AG10803 (cell line): Measurements from ENCODE around the gene SPDYC.

Experiments
- DNase-seq: peaks from one replicate; pipeline ENCODE4 v3.0.0; 2010; ENCODE audit warnings: low read depth
- H3K4me3 ChIP-seq: 2 replicates; pipeline ENCODE4 v1.5.1; 2011; ENCODE audit warnings: mild to moderate bottlenecking, low read length, control low read depth
- TF ChIP-seq, protein P1 (sequence below): conservative IDR thresholded peaks from 2 replicates; pipeline ENCODE4 v1.5.1; 2011; ENCODE audit warnings: mild to moderate bottlenecking, low read length, control low read depth, inconsistent platforms

SPDYC gene

DNA sequence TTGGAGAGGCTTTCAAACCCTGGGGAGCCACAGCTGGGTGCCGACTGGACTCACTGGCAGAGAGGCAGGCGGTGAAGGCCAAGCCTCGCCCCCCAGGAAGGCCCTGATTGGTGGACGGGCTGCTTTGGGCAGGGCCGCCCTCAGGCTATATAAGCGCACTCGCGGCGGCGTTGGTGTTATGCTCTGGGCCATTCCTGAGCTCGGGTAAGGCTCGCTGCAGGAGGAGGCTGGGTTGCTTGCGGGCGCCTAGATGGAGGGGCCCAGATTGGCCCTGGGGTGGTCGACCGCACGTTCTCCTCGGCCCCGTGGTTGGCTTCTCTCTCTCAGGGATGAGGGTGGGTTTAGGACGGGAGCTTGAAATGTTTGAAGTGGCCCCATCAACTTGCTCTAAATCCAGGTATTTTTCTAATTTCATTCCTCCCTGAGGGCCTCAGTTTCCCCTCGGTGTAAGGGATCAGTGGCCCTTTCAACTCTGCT lies at the start of gene SPDYC:
SPDYC (plus strand) TSS at position 176 of the 477 bp plus-strand sequence. CDS start 1,125 bp downstream, outside the sequence.
- no peak for DNase-seq
- no peak within 1 kb of the TSS for H3K4me3 ChIP-seq
- TF ChIP-seq, protein P1, sequence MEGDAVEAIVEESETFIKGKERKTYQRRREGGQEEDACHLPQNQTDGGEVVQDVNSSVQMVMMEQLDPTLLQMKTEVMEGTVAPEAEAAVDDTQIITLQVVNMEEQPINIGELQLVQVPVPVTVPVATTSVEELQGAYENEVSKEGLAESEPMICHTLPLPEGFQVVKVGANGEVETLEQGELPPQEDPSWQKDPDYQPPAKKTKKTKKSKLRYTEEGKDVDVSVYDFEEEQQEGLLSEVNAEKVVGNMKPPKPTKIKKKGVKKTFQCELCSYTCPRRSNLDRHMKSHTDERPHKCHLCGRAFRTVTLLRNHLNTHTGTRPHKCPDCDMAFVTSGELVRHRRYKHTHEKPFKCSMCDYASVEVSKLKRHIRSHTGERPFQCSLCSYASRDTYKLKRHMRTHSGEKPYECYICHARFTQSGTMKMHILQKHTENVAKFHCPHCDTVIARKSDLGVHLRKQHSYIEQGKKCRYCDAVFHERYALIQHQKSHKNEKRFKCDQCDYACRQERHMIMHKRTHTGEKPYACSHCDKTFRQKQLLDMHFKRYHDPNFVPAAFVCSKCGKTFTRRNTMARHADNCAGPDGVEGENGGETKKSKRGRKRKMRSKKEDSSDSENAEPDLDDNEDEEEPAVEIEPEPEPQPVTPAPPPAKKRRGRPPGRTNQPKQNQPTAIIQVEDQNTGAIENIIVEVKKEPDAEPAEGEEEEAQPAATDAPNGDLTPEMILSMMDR, result no peak

GRCh38 chr11:65120831-65121230 lies 49.2 kb upstream of the SPDYC start:
- no peak for DNase-seq
- TF ChIP-seq, protein P1, result no peak

DNA sequence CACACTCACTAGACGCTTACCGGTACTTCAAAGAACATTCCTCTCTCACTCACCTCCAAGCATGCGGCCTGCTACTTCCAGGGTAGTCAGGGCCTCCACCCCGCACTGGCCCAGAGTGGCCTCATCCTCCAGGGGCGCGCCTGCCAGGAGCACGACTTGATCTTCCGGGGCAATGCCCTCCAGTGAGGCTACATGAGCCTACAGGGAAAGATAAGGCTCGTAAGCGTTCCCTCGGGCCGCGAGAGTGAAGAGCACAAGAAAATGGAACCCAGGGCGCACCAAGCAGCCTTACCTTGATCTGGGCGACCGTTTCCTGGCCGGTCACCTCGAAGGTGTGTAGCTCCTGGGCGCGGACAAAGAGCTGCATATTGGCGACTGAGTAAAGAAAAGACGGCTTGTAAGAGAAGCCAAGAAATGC lies 48.6 kb upstream of the SPDYC start:
- H3K4me3 ChIP-seq, result peak overlapping the region; percentile 98
- TF ChIP-seq, protein P1, result no peak
- no peak for DNase-seq

More at GRCh38 chr11:65120831-65121230, 49.2 kb upstream of the SPDYC start:
- peak overlapping the region; percentile 98 for H3K4me3 ChIP-seq

DNA sequence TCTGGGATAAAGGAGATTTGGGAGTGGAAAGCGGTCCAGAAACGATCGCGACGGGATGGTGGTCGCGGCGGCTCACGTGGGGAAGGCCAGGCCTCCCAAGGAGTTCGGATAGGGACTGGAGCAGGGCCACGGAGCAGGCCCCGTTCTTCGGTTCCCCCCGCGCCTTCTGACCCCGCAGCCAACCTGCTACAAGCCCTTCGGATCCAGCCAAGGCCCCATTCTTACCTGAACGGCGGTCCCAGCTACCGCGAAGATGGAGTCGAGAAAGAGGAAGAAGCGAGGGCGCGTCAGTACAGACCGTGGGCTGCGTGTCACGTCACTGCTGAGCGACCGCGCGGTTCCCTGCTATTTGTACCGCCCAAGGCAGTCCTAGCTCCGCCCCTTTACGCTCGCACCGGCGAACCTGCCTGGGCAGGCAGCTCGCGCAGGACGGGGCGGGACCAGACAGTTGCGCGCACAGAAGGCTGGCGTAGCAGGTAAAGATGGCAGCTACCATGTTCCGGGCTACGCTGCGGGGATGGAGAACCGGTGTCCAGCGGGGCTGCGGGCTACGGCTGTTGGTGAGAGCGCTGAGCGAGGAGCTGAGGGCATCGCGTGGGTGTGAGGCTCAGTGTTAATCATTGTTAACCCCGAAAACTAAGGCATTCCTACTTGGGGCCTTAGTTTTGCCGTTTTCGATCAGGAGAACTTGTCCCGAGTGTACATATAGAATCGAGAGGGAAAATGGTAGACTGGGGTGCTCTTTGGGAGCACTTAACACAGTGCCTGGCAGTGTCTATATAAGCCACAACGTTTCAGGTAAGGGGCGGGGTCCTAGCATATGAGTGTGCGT lies 48.0 kb upstream of the SPDYC start, which contains the start of the genes FAU and MRPL49:
FAU (minus strand) TSS at position 270 of the 832 bp plus-strand sequence. CDS start 321 bp downstream, outside the sequence.
MRPL49 (plus strand) TSS at position 457 of the 832 bp plus-strand sequence; CDS start at position 483, 26 bp downstream.
- DNase-seq, result peak; percentile 92
- peak within 1 kb of the TSS; percentile 98 for H3K4me3 ChIP-seq
- TF ChIP-seq, protein P1, result no peak

DNA sequence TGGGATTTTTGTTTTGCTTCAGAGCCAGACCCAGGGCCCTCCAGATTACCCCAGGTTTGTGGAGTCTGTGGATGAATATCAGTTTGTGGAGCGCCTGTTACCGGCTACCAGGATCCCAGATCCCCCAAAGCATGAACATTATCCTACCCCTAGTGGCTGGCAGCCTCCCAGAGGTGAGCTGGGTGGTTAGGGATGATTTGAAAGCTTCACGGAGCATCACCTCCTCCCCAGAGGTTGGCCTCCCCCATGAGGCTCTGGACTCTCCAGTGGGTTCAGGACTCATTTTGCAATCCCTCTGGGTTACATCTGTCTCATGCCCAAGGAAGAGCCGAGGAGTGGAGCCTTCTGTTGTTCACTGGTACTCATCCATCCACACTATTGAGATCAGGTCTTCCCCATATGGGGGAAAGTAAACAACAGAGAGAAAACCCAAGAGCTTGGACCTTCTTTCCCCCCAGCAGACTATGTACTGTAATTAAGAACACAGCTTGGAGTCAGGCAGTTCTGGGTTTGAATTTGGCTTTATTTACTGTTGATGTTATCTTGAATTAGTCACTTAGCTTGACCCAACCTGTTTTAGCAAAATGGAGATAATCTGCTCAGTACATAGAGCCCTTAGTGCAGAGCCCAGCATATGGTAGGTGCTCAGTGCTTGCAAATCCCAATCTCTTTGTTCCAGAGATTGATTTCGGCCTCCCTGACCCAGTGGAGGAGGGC lies 45.4 kb upstream of the SPDYC start:
- no peak for DNase-seq
- H3K4me3 ChIP-seq, result no peak overlapping the region
- TF ChIP-seq, protein P1, result no peak

GRCh38 chr11:65125197-65126056 lies 44.6 kb upstream of the SPDYC start:
- DNase-seq, result no peak
- H3K4me3 ChIP-seq, result no peak overlapping the region
- TF ChIP-seq, protein P1, result no peak
